H54 (cell line): ENCODE measurements around the gene CARD14.
"Not testable (repeated sequence)": the region's sequence is repeated elsewhere in the genome, so short reads cannot be mapped to it uniquely, and the experiment has no call there.

Experiments
- DNase-seq: peaks from one replicate; pipeline ENCODE4 v3.0.0; 2011; ENCODE audit warnings: low spot score, mixed read lengths; ENCODE audit not compliant: insufficient read length
- FAIRE-seq: peaks from 3 replicates; lab custom pipeline; 2011; peaks lifted over from hg19 to GRCh38; lab: Jason Lieb, UNC
- POLR2A ChIP-seq: IDR thresholded peaks from 2 replicates; pipeline ENCODE4 v1.6.1; 2011; ENCODE audit warnings: low read depth, mild to moderate bottlenecking, low read length

CARD14 gene

GRCh38 chr17:80224683-80225082 lies 54.9 kb downstream of the CARD14 start:
- no peak for TF ChIP-seq POLR2A
- DNase-seq: no peak
- no peak for FAIRE-seq

GRCh38 chr17:80225230-80225629 lies 55.4 kb downstream of the CARD14 start:
- FAIRE-seq (no peak), DNase-seq (no peak)
- no peak for TF ChIP-seq POLR2A

DNA sequence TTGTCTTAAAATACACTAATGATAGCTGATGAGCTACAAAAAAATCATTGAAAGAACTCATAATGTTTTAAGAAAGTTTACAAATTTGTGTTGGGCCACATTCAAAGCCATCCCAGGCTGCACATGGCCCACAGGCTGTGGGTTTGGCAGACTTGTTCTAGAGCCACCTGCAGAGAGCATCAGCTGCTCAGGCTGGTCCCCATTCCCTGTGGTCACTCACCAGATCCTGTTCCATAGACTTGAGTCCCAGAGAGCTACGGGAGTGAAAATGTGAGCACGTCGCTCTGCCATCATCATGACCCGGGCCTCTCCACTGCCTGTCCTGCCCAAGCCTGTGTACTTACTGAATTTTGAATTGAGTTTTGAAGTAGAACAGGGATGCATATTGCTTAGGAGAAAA lies 57.3 kb downstream of the CARD14 start:
- FAIRE-seq: no peak

DNA sequence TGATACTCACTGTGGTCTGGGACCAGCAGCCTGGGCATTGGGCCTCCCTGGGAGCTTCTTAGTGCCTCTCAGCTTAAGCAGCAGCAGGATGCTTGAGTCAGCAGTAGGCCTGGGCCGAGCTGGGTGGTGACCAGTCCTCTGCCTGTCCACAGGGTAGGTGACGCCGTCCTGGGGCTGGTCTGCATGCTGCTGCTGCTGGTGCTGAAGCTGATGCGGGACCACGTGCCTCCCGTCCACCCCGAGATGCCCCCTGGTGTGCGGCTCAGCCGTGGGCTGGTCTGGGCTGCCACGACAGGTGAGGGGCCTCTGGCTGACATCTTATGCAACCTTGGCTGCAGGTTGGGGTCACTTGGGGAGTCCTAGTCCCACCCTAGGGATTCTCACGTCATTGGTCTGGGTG lies 57.8 kb downstream of the CARD14 start:
- no peak for TF ChIP-seq POLR2A
- DNase-seq: no peak
- FAIRE-seq: no peak

More for the DNA sequence above, 57.3 kb downstream of the CARD14 start:
- TF ChIP-seq POLR2A: no peak
- DNase-seq: no peak

- no peak for TF ChIP-seq POLR2A
- FAIRE-seq: no peak
- no peak for DNase-seq
Observed at GRCh38 chr17:80228477-80228876, 58.6 kb downstream of the CARD14 start.

DNA sequence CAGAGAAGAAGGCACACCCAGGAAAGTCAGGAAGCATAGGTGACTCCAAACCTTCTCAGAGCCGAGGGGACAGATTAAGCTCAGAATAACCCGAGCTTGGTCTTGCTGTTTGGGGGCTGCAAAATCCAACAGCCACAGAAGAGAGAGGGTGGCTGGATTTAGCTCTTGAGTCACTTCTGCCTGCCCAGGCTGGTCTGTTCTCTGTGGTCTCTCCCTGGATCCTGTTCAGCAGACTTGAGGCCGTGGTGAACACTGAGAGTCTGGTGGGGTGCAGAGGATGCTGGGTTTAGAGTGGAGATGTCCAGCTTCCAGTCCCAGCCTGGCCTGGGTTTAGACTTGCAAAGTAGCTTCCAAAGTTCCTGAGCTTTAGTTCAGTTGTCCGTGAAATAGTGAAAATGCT lies 59.2 kb downstream of the CARD14 start:
- DNase-seq: no peak
- no peak for FAIRE-seq
- no peak for TF ChIP-seq POLR2A

GRCh38 chr17:80232438-80232837 lies 62.6 kb downstream of the CARD14 start:
- no peak for DNase-seq
- no peak for FAIRE-seq
- no peak for TF ChIP-seq POLR2A

- TF ChIP-seq POLR2A: no peak
- DNase-seq: no peak
- no peak for FAIRE-seq
Observed at GRCh38 chr17:80233202-80233601, 63.4 kb downstream of the CARD14 start.

- no peak for DNase-seq
- TF ChIP-seq POLR2A: no peak
- no peak for FAIRE-seq
Observed at GRCh38 chr17:80236911-80237310, 67.1 kb downstream of the CARD14 start.

DNA sequence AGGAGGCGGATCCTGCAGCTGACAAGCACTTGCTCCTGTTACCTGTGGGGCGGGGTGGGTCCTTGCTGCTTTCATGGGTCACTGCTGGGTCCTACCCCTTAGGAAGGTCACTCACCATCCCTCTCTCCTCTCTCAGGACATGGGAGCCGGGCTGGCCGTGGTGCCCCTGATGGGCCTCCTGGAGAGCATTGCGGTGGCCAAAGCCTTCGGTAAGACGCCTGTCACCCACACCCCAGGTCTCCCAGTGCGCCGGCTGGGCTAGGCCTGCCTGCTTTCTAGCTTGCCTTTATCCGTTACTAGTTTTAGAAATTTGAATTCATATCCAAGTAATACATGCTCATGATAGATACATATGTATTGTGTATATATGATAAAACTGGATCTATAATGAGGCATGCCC lies 67.6 kb downstream of the CARD14 start:
- DNase-seq (no peak), FAIRE-seq (no peak)
- TF ChIP-seq POLR2A: no peak

- TF ChIP-seq POLR2A: no peak
- FAIRE-seq: no peak
Observed at GRCh38 chr17:80242505-80242904, 72.7 kb downstream of the CARD14 start.

DNA sequence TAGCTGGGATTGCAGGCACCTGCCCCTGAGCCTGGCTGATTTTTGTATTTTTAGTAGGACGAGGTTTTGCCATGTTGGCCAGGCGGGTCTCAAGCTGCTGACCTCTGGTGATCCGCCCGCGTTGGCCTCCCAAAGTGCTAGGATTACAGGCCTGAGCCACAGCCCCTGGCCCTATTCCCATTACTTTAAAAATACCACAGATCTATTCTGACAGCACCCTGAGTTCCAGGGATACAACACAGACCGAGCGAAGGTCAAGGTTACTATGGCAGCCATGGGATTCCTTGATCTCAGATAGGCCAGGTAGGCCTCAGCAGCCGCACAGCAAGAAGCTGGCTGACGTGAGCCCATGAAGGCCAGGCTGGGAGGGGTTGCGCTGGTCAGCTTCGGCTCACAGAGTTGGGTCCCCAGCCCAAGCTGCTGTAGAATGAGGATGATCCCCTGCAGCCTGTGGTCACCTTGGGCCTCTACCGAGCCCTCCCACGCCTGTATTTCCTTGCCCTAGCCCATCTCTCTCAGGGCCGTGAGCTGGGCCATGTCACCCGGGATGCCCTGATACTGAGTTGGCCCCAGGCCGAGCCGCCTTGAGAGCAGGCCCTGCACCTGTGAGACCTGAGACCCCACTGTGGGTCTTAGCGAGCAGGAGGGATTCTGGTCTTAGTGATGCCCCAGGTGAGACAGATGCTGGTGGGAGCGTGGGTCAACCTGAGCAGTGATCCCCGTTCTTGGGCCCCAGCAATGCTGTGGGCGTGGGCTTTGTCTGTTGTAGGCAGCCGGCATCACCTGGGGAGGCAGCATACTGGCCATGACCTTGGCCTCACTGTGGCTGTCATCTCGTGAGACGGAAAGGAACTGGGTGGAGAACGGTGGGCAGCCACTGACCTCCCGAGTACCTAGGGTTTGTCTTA lies 74.0 kb downstream of the CARD14 start:
- no peak for TF ChIP-seq POLR2A
- FAIRE-seq (no peak), DNase-seq (no peak)

More at GRCh38 chr17:80242505-80242904, 72.7 kb downstream of the CARD14 start:
- no peak for DNase-seq

DNA sequence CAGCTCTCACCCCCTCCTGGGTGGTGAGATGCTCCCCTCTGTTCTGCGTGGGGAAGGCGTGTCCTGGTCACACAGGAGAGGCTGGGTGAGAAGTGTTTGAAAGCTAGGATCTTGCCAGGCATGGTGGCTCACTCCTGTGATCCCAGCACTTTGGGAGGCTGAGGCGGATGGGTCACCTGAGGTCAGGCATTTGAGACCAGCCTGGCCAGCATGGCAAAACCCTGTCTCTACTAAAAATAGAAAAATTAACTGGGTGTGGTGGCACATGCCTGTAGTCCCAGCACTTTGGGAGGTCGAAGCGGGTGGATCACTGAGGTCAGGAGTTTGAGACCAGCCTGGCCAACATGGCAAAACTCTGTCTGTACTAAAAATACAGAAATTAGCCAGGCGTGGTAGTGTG lies 74.6 kb downstream of the CARD14 start:
- not testable (repeated sequence) for DNase-seq, FAIRE-seq

- DNase-seq: no peak
- FAIRE-seq: no peak
- TF ChIP-seq POLR2A: no peak
Observed at GRCh38 chr17:80244871-80245509, 75.2 kb downstream of the CARD14 start.

GRCh38 chr17:80245566-80246265 lies 75.9 kb downstream of the CARD14 start:
- FAIRE-seq (no peak), DNase-seq (no peak)
- no peak for TF ChIP-seq POLR2A
